ENCODE measurements around the gene CRTC3.

The CRTC3 gene

GRCh38 chr15:90564051-90564450 is 34.3 kb downstream of the CRTC3 start:
- no peak for DNase-seq

- no peak for DNase-seq
These were observed 34.9 kb downstream of the CRTC3 start for GRCh38 chr15:90564590-90564989.

GRCh38 chr15:90565866-90566265 is 36.1 kb downstream of the CRTC3 start:
- no peak for DNase-seq

GRCh38 chr15:90570643-90571042 is 40.9 kb downstream of the CRTC3 start:
- no peak for DNase-seq

GRCh38 chr15:90571063-90571541 is 41.4 kb downstream of the CRTC3 start:
- DNase-seq = no peak

- no peak for DNase-seq
These were observed 43.2 kb downstream of the CRTC3 start for GRCh38 chr15:90572893-90573292.

- DNase-seq = no peak
These were observed 47.1 kb downstream of the CRTC3 start for GRCh38 chr15:90576711-90577389.

GRCh38 chr15:90579213-90579612 is 49.5 kb downstream of the CRTC3 start:
- DNase-seq = no peak

- no peak for DNase-seq
These were observed 50.4 kb downstream of the CRTC3 start for GRCh38 chr15:90580099-90580498.

GRCh38 chr15:90580541-90580940 is 50.8 kb downstream of the CRTC3 start:
- no peak for DNase-seq

- no peak for DNase-seq
These were observed 51.2 kb downstream of the CRTC3 start for GRCh38 chr15:90580946-90581345.

- DNase-seq = no peak
These were observed 52.1 kb downstream of the CRTC3 start for GRCh38 chr15:90581771-90582352.

GRCh38 chr15:90582553-90582952 is 52.8 kb downstream of the CRTC3 start:
- DNase-seq = no peak

GRCh38 chr15:90583471-90584252 is 53.9 kb downstream of the CRTC3 start:
- DNase-seq = no peak

GRCh38 chr15:90584841-90585240 is 55.1 kb downstream of the CRTC3 start:
- DNase-seq = no peak

GRCh38 chr15:90585863-90586262 is 56.1 kb downstream of the CRTC3 start:
- no peak for DNase-seq

- no peak for DNase-seq
These were observed 57.2 kb downstream of the CRTC3 start for GRCh38 chr15:90586948-90587347.

GRCh38 chr15:90588427-90588826 is 58.7 kb downstream of the CRTC3 start:
- DNase-seq = no peak

- DNase-seq = no peak
These were observed 61.8 kb downstream of the CRTC3 start for GRCh38 chr15:90591524-90591923.

- DNase-seq = no peak
These were observed 62.6 kb downstream of the CRTC3 start for GRCh38 chr15:90592131-90592881.

- no peak for DNase-seq
These were observed 63.9 kb downstream of the CRTC3 start for GRCh38 chr15:90593499-90594158.

- no peak for DNase-seq
These were observed 64.6 kb downstream of the CRTC3 start for GRCh38 chr15:90594301-90594738.

- no peak for DNase-seq
These were observed 66.0 kb downstream of the CRTC3 start for GRCh38 chr15:90595763-90596155.
